ENCODE data around the gene ZNF608.

- no peak for TF ChIP-seq CTCF (IDR thresholded peaks at IDR 0.05)
- no peak for TF ChIP-seq EZH2 (IDR thresholded peaks at IDR 0.05)
- no peak for TF ChIP-seq EZH2phosphoT487 (IDR thresholded peaks at IDR 0.05)
Measured at GRCh38 chr5:124718380-124718789, 28.1 kb downstream of the ZNF608 start.

Measured in neural progenitor cell (in vitro differentiated cells).